CD14-positive monocyte (primary cell): ENCODE data around the gene CFAP221. TPM values are rescaled to one million over a fixed set of nuclear protein-coding genes. Genes with fewer than 3 reads are reported as not detected.

Experiments used
- DNase-seq, 3 donors: peaks; one replicate each; pipeline ENCODE4 v3.0.0-alpha.2; 2011 to 2022
- H2AFZ ChIP-seq: 2 replicates; pipeline ENCODE4 v1.6.0; 2012; ENCODE audit warnings: mild to moderate bottlenecking, low read depth, low read length, inconsistent platforms; ENCODE audit not compliant: insufficient read depth, poor library complexity, severe bottlenecking
- H3K27ac ChIP-seq, 2 donors: 1 replicate in 1 of 2; 2 replicates in 1 of 2; pipeline ENCODE4 v1.5.1; 2012 to 2013; ENCODE audit warnings: low read length in 2 of 2, control low read depth in 1 of 2, inconsistent platforms in 1 of 2, low read depth in 1 of 2, mild to moderate bottlenecking in 1 of 2
- H3K27me3 ChIP-seq, 2 donors: one replicate each; pipeline versions ENCODE4 v1.6.0 to v1.6.1; 2011 to 2013; ENCODE audit warnings: low read length in 2 of 2; ENCODE audit not compliant: control insufficient read depth in 2 of 2, insufficient read depth in 2 of 2
- H3K36me3 ChIP-seq, 2 donors: replicated peaks in 1 of 2; 1 replicate in 1 of 2; 2 replicates in 1 of 2; pipeline versions ENCODE4 v1.5.1 to v1.6.1; 2012 to 2013; ENCODE audit warnings: low read length in 2 of 2, control low read depth in 1 of 2, inconsistent platforms in 1 of 2, mild to moderate bottlenecking in 1 of 2; ENCODE audit not compliant: insufficient read depth in 2 of 2, control insufficient read depth in 1 of 2
- H3K4me1 ChIP-seq, 2 donors: 1 replicate in 1 of 2; 2 replicates in 1 of 2; pipeline versions ENCODE4 v1.5.1 to v1.6.1; 2012 to 2013; ENCODE audit warnings: low read length in 2 of 2, control low read depth in 1 of 2, inconsistent platforms in 1 of 2, mild to moderate bottlenecking in 1 of 2, moderate library complexity in 1 of 2; ENCODE audit not compliant: insufficient read depth in 2 of 2, control insufficient read depth in 1 of 2
- H3K4me2 ChIP-seq: replicated peaks from 2 replicates; pipeline ENCODE3; 2012; ENCODE audit warnings: low read length, moderate library complexity, mild to moderate bottlenecking; ENCODE audit not compliant: poor library complexity, severe bottlenecking; ENCODE audit errors: extremely low read depth
- H3K4me3 ChIP-seq, 3 experiments: fragments of 200-600 bp in 1 of 3; sonication (generic) in 1 of 3; replicated peaks in 1 of 3; 1 replicate in 2 of 3; 2 replicates in 1 of 3; pipeline ENCODE4 v1.5.1; 2011 to 2013; ENCODE audit warnings: low read length in 3 of 3, mild to moderate bottlenecking in 3 of 3, control low read depth in 2 of 3, low read depth in 2 of 3, inconsistent platforms in 1 of 3, moderate library complexity in 1 of 3
- H3K79me2 ChIP-seq: 2 replicates; pipeline ENCODE4 v1.6.0; 2012; ENCODE audit warnings: mild to moderate bottlenecking, control low read depth, inconsistent platforms, low read length, moderate library complexity; ENCODE audit not compliant: insufficient read depth
- H3K9ac ChIP-seq: 2 replicates; pipeline ENCODE4 v1.6.0; 2017; ENCODE audit warnings: low read length, mild to moderate bottlenecking; ENCODE audit not compliant: insufficient read depth, poor library complexity, severe bottlenecking
- H3K9me3 ChIP-seq, 2 donors: replicated peaks in 1 of 2; 1 replicate in 1 of 2; 2 replicates in 1 of 2; pipeline versions ENCODE4 v1.5.1 to v1.6.1; 2012 to 2013; ENCODE audit warnings: low read length in 2 of 2, control low read depth in 1 of 2; ENCODE audit not compliant: control insufficient read depth in 1 of 2, insufficient read depth in 1 of 2
- H4K20me1 ChIP-seq: 2 replicates; pipeline ENCODE4 v1.6.0; 2012; ENCODE audit warnings: mild to moderate bottlenecking, low read length, control low read depth, moderate library complexity; ENCODE audit not compliant: insufficient read depth
- H3K27ac Mint-ChIP-seq, 7 donors: one replicate each; pipeline ENCODE4 v1.8.0; 2020; ENCODE audit warnings: mild to moderate bottlenecking in 7 of 7, mixed read lengths in 7 of 7, moderate library complexity in 6 of 7, inconsistent platforms in 2 of 7
- H3K27me3 Mint-ChIP-seq, 3 donors: one replicate each; pipeline ENCODE4 v1.8.0; 2021 to 2022; ENCODE audit warnings: low read depth in 3 of 3, mild to moderate bottlenecking in 3 of 3, mixed read lengths in 3 of 3, moderate library complexity in 3 of 3, inconsistent platforms in 1 of 3
- H3K36me3 Mint-ChIP-seq, 2 donors: one replicate each; pipeline ENCODE4 v1.8.0; 2020; ENCODE audit warnings: mixed read lengths in 2 of 2, inconsistent platforms in 1 of 2, mild to moderate bottlenecking in 1 of 2
- H3K4me1 Mint-ChIP-seq: one replicate; pipeline ENCODE4 v1.8.0; 2020; ENCODE audit warnings: mild to moderate bottlenecking, mixed read lengths
- H3K4me3 Mint-ChIP-seq, 2 donors: one replicate each; pipeline ENCODE4 v1.8.0; 2020; ENCODE audit warnings: mild to moderate bottlenecking in 2 of 2, mixed read lengths in 2 of 2, moderate library complexity in 1 of 2
- H3K9me3 Mint-ChIP-seq, 7 donors: one replicate each; pipeline ENCODE4 v1.8.0; 2020 to 2022; ENCODE audit warnings: mixed read lengths in 7 of 7, mild to moderate bottlenecking in 6 of 7, moderate library complexity in 6 of 7, inconsistent platforms in 2 of 7
- WGBS: methylation state at CpG from one replicate; pipeline ENCODE4 v1.1.5; 2013; ENCODE audit warnings: missing lambda C conversion rate; ENCODE audit not compliant: insufficient coverage; 5-methylcytosine and 5-hydroxymethylcytosine counted together
- intact Hi-C, 2 donors: fragments of 100-400 bp; cut with micrococcal nuclease; formaldehyde crosslinking; loops; one replicate each; pipeline versions ENCODE4 v1.15.0 to v1.15.1; 2023
- polyA plus RNA-seq, 3 donors: library from polyadenylated mRNA; depleted of rRNA in 1 of 3; unstranded in 2 of 3; stranded (reverse) in 1 of 3; fragments of 300-500 nt in 2 of 3; fragments of >200 nt in 1 of 3; fragmentation: Illumina TruSeq in 2 of 3; gene quantifications; 1 replicate in 2 of 3; 2 replicates in 1 of 3; pipeline ENCODE4 v1.2.3, GENCODE V29; 2012 to 2021
- TF ChIP-seq, protein P1 (sequence below): fragments of 200-600 bp; IDR thresholded peaks from one replicate; pipeline ENCODE4 v1.8.0; 2022; ENCODE audit warnings: antibody characterized with exemption, mild to moderate bottlenecking

The CFAP221 gene
- polyA plus RNA-seq, 3 donors = not detected

DNA sequence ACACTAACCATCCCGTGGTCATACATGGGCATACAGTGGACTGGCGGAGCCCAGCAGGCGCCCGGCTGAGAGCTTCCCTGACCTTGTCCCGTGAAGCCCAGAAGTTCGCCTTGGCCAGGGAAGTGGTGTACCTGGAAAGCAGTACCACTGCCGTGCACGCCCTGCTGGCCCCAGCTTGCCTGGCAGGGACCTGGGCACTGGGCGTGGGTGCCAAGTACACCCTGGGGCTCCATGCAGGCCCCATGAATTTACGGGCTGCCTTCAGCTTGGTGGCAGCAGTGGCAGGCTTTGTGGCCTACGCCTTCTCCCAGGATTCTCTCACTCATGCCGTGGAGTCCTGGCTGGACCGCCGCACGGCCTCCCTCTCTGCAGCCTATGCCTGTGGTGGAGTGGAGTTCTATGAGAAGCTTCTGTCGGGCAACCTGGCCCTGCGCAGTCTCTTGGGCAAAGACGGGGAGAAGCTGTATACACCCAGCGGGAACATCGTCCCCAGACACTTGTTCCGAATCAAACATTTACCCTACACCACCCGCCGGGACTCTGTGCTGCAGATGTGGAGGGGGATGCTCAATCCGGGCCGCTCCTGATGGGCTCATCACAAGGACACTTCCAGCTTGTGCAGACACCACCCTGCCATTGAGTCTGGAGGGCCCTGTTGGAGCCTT lies 137.1 kb downstream of the CFAP221 start:
- Mint-ChIP-seq H3K4me1 (peaks cover 12% of the 10 kb centered on the region), H3K9me3 (peaks cover 0 to 3% (median 0%) of the 10 kb centered on the region in 7 donors), H3K27ac (no peak overlapping the region), H3K36me3 (peaks cover 6% of the 10 kb centered on the region in 2 donors), H3K27me3 (peaks cover 2 to 3% (median 2%) of the 10 kb centered on the region in 3 donors), H3K4me3 (no peak overlapping the region)
- 95% methylated on average over 15 of the region's 25 CpGs for WGBS
- no peak for DNase-seq
- Histone ChIP-seq H3K27me3 (no peaks in the 10 kb centered on the region), H3K36me3 (peaks cover 0 to 6% of the 10 kb centered on the region in 2 donors), H3K27ac (no peak overlapping the region), H3K9ac (no peak overlapping the region), H2AFZ (no peak overlapping the region), H4K20me1 (no peaks in the 10 kb centered on the region), H3K79me2 (no peaks in the 10 kb centered on the region), H3K4me1 (peaks cover 12 to 17% of the 10 kb centered on the region in 2 donors), H3K4me2 (no peak overlapping the region), H3K9me3 (no peaks in the 10 kb centered on the region), H3K4me3 (no peak overlapping the region)
- TF ChIP-seq, protein P1, sequence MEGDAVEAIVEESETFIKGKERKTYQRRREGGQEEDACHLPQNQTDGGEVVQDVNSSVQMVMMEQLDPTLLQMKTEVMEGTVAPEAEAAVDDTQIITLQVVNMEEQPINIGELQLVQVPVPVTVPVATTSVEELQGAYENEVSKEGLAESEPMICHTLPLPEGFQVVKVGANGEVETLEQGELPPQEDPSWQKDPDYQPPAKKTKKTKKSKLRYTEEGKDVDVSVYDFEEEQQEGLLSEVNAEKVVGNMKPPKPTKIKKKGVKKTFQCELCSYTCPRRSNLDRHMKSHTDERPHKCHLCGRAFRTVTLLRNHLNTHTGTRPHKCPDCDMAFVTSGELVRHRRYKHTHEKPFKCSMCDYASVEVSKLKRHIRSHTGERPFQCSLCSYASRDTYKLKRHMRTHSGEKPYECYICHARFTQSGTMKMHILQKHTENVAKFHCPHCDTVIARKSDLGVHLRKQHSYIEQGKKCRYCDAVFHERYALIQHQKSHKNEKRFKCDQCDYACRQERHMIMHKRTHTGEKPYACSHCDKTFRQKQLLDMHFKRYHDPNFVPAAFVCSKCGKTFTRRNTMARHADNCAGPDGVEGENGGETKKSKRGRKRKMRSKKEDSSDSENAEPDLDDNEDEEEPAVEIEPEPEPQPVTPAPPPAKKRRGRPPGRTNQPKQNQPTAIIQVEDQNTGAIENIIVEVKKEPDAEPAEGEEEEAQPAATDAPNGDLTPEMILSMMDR = no peak
- intact Hi-C loops = no loop called here

DNA sequence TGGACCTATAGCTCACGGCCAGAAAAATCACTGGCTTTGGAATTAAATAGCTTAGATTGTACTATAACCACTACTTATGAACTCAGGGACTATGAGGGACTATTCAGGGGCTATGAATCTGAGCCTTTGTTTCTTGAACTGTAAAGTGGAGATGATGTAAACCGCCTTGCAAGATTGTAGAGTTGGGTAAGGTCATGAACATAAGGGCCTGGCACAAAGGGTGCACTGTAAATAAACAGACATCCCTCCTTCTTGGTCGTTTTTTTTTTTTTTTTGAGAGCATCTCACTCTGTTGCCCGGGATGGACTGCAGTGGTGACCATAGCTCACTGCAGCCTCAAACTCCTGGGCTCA lies 137.6 kb downstream of the CFAP221 start:
- no peaks in the 10 kb centered on the region for H3K9me3 ChIP-seq
- H3K27ac Mint-ChIP-seq = peak overlapping the region in 1 of 7 donors; percentile 5
- intact Hi-C loops = no loop called here
- H3K36me3 ChIP-seq = peaks cover 0 to 6% of the 10 kb centered on the region in 2 donors
- no peak overlapping the region for H3K9ac ChIP-seq
- no peak overlapping the region for H3K27ac ChIP-seq
- no peak overlapping the region for H2AFZ ChIP-seq
- no peak for DNase-seq
- no peaks in the 10 kb centered on the region for H3K79me2 ChIP-seq
- H3K4me3 Mint-ChIP-seq = no peak overlapping the region
- no peaks in the 10 kb centered on the region for H4K20me1 ChIP-seq
- no peaks in the 10 kb centered on the region for H3K27me3 ChIP-seq
- H3K27me3 Mint-ChIP-seq = peaks cover 2 to 3% (median 2%) of the 10 kb centered on the region in 3 donors
- WGBS = 73% methylated on average over 2 of the region's 4 CpGs
- TF ChIP-seq, protein P1 = no peak
- H3K4me3 ChIP-seq = no peak overlapping the region
- peaks cover 6% of the 10 kb centered on the region in 2 donors for H3K36me3 Mint-ChIP-seq
- peaks cover 0 to 3% (median 0%) of the 10 kb centered on the region in 7 donors for H3K9me3 Mint-ChIP-seq
- no peak overlapping the region for H3K4me2 ChIP-seq
- H3K4me1 ChIP-seq = peaks cover 12 to 17% of the 10 kb centered on the region in 2 donors
- peaks cover 12% of the 10 kb centered on the region for H3K4me1 Mint-ChIP-seq
